ENCODE measurements around the gene EMILIN3. TPM values are rescaled to one million over a fixed set of nuclear protein-coding genes. Genes with fewer than 3 reads are reported as not detected.

EMILIN3 gene
- total and polyA plus RNA-seq, 10 donors: 0.03 to 0.32 (median 0.07) TPM; not detected in 7

DNA sequence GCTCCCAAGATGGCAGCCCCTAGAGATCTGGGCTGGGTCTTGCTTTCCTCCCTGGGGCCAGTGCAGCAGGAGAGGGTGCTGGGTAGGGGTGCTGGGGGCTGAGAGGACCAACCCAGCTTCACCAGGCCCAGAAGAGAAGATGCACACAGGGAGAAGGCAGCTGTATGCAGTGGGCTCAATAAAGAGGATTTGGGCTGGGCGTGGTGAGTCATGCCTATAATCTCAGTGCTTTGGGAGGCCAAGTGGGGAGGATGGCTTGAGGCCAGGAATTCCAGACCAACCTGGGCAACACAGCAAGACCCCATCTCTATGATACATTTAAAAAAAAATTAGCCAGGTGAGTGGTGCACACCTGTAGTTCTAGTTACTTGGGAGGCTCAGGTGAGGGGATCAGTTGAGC lies 25.7 kb upstream of the EMILIN3 start:
- WGBS, 5 donors: 78 to 95% (median 92%) methylated on average over 1 of the region's 1 CpG
- TF ChIP-seq POLR2AphosphoS5 (IDR thresholded peaks at IDR 0.05) (no peak), POLR2A (IDR thresholded peaks at IDR 0.05) (no peak)
- TF ChIP-seq, protein P1, sequence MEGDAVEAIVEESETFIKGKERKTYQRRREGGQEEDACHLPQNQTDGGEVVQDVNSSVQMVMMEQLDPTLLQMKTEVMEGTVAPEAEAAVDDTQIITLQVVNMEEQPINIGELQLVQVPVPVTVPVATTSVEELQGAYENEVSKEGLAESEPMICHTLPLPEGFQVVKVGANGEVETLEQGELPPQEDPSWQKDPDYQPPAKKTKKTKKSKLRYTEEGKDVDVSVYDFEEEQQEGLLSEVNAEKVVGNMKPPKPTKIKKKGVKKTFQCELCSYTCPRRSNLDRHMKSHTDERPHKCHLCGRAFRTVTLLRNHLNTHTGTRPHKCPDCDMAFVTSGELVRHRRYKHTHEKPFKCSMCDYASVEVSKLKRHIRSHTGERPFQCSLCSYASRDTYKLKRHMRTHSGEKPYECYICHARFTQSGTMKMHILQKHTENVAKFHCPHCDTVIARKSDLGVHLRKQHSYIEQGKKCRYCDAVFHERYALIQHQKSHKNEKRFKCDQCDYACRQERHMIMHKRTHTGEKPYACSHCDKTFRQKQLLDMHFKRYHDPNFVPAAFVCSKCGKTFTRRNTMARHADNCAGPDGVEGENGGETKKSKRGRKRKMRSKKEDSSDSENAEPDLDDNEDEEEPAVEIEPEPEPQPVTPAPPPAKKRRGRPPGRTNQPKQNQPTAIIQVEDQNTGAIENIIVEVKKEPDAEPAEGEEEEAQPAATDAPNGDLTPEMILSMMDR (IDR thresholded peaks at IDR 0.05 in 8 of 11, conservative IDR thresholded peaks at IDR 0.05 in 3 of 11): no peak
- Histone ChIP-seq H3K27ac (no peak overlapping the region), H3K4me1 (no peaks in the 10 kb centered on the region), H3K4me3 (no peak overlapping the region), H3K9me3 (no peaks in the 10 kb centered on the region), H3K36me3 (no peaks in the 10 kb centered on the region), H3K27me3 (replicated peaks in 1 of 7) (no peaks in the 10 kb centered on the region)
- DNase-seq: no peak
- intact Hi-C loops (cut with DNase I; ENCODE audit: low total_unique reads): no loop called here

DNA sequence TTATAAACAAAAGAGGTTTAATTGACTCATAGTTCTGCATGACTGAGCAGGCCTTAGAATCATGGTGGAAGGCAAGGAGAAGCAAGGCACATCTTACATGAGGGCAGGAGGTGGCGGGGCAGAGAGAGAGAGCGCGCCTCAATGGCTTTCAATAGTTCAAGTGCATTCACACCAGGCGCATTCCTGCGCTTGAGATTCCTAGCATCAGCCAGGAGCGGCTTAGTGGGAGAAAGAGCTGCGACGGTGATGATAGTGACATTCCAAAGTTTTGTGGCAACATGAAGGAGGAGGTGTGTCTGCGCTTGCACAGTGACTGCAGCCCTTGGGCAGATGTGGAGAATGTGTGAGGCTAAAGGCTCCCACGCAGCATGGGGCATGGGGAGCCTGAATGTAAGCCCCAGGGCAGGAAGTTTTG lies 25.0 kb upstream of the EMILIN3 start:
- Histone ChIP-seq H3K27ac (no peak overlapping the region), H3K27me3 (replicated peaks in 1 of 7) (no peaks in the 10 kb centered on the region), H3K36me3 (no peaks in the 10 kb centered on the region), H3K4me1 (peaks cover 0 to 3% (median 0%) of the 10 kb centered on the region in 6 donors), H3K4me3 (no peak overlapping the region), H3K9me3 (no peaks in the 10 kb centered on the region)
- intact Hi-C loops (cut with DNase I; ENCODE audit: low total_unique reads): no loop called here
- WGBS, 5 donors: 86 to 98% (median 95%) methylated on average over 10 of the region's 10 CpGs
- peak; percentile 14 for DNase-seq
- no peak for TF ChIP-seq POLR2A (IDR thresholded peaks at IDR 0.05)
- no peak for TF ChIP-seq POLR2AphosphoS5 (IDR thresholded peaks at IDR 0.05)
- TF ChIP-seq, protein P1 (IDR thresholded peaks at IDR 0.05 in 8 of 11, conservative IDR thresholded peaks at IDR 0.05 in 3 of 11): no peak

DNA sequence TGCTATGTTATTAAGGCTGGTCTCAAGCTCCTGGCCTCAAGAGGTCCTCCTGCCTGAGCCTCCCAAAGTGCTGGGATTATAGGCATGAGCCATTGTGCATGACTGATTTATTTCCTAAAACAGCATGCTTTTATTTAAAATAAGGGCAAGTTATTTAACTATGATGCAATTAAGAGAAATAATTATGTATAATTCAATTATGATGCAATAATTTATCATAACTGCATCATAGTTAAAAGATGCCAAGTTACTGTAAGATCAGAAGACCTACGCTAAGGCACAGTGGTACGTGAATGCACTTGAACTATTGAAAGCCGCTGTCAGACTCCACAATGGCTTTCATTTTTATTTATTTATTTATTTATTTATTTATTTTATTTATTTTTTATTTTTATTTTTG lies 24.3 kb upstream of the EMILIN3 start:
- no peaks in the 10 kb centered on the region for H3K9me3 ChIP-seq
- no peak for TF ChIP-seq POLR2AphosphoS5 (IDR thresholded peaks at IDR 0.05)
- TF ChIP-seq, protein P1 (IDR thresholded peaks at IDR 0.05 in 8 of 11, conservative IDR thresholded peaks at IDR 0.05 in 3 of 11): no peak
- TF ChIP-seq POLR2A (IDR thresholded peaks at IDR 0.05): no peak
- no peak overlapping the region for H3K4me3 ChIP-seq
- H3K27ac ChIP-seq: no peak overlapping the region
- no peaks in the 10 kb centered on the region for H3K27me3 ChIP-seq (replicated peaks in 1 of 7)
- peaks cover 0 to 3% (median 0%) of the 10 kb centered on the region in 6 donors for H3K4me1 ChIP-seq
- no peaks in the 10 kb centered on the region for H3K36me3 ChIP-seq
- no peak for DNase-seq
- 96 to 98% (median 98%) methylated on average over 3 of the region's 3 CpGs for WGBS, 5 donors
- intact Hi-C loops (cut with DNase I; ENCODE audit: low total_unique reads): no loop called here

DNA sequence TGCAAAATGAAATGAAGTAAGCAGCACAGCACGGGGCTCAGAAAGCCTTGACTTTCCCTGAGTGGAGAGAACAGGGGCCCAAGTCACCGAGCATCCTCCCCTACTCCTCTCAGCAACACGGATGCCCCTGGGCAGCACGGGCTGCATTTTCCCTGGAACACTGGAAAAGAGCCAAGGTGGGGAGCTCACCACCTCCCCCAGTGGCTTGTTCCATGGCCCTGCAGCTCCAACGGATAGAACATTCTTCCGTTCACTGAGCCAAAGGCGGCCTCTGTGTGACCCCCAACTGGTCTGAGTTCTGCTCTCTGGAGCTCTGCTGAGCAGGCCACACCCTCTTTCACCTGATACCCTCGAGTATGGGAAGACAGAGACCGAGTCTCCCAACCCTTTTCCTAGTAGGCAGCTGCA lies 20.8 kb upstream of the EMILIN3 start:
- TF ChIP-seq POLR2A (IDR thresholded peaks at IDR 0.05): no peak
- TF ChIP-seq, protein P1 (IDR thresholded peaks at IDR 0.05 in 8 of 11, conservative IDR thresholded peaks at IDR 0.05 in 3 of 11): no peak
- TF ChIP-seq POLR2AphosphoS5 (IDR thresholded peaks at IDR 0.05): no peak
- intact Hi-C loops (cut with DNase I; ENCODE audit: low total_unique reads): no loop called here
- DNase-seq: peak; percentile 24
- H3K27ac ChIP-seq: no peak overlapping the region
- peaks cover 0 to 3% (median 0%) of the 10 kb centered on the region in 6 donors for H3K4me1 ChIP-seq
- 53 to 64% (median 55%) methylated on average over 6 to 9 of the region's 9 CpGs for WGBS, 5 donors
- no peaks in the 10 kb centered on the region for H3K9me3 ChIP-seq
- no peaks in the 10 kb centered on the region for H3K36me3 ChIP-seq
- no peak overlapping the region for H3K4me3 ChIP-seq
- H3K27me3 ChIP-seq (replicated peaks in 1 of 7): peaks cover 0 to 7% (median 0%) of the 10 kb centered on the region in 7 donors
